Central memory CD4-positive, alpha-beta T cell (primary cell): ENCODE measurements around the gene GALP.
"Not testable (repeated sequence)": the region's sequence is repeated elsewhere in the genome, so short reads cannot be mapped to it uniquely, and the experiment has no call there.

Experiments
- DNase-seq: peaks from one replicate; pipeline ENCODE4 v3.0.0; 2022

GALP gene

DNA sequence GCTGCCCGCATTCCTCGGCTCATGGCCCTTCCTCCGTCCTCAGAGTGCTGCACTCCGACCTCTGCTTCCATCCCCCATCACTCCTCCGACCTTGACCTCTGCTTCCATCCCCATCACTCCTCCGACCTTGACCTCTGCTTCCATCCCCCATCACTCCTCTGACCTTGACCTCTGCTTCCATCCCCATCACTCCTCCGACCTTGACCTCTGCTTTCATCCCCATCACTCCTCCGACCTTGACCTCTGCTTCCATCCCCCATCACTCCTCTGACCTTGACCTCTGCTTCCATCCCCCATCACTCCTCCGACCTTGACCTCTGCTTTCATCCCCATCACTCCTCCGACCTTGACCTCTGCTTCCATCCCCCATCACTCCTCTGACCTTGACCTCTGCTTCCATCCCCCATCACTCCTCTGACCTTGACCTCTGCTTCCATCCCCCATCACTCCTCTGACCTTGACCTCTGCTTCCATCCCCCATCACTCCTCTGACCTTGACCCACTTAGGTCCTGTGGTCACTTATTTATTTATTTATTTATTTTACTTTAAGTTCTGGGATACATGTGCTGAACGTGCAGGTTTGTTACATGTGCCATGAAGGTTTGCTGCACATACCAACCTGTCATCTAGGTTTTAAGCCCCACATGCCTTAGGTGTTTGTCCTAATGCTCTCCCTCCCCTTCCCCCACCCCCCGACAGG lies 26.7 kb upstream of the GALP start:
- not testable (repeated sequence) for DNase-seq

DNA sequence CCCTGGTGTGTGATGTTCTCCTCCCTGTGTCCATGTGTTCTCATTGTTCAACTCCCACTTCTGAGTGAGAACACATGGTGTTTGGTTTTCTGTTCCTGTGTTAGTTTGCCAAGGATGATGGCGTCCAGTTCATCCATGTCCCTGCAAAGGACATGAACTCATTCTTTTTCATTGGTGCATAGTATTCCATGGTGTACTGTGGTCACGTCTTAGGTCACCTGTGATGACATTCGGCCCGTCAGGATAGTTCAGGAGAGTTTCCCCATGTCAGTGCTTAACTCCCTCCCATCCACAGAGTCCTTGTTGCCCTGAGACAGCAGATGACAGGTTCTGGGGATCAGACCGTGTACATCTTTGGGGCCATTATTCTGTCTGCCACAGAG lies 26.2 kb upstream of the GALP start:
- no peak for DNase-seq

DNA sequence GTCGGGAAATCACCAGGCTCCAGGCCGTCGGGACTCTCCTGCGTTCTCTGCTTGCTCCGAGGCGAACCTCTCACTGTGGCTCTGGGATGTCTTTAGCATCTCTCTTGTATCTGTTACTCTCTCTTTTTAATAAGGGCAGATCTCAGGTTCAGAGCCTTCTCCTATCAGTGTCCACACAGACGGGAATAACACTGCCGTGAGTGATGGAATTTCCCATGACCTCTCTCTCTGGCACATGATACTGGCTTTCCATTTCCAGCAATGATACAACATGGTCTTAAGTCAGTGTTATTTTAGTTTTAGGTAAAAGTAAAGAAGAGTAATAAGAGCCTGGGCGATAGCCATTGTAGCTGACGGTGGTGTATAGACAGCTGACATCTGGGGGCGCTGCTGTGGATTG lies 25.4 kb upstream of the GALP start:
- no peak for DNase-seq

DNA sequence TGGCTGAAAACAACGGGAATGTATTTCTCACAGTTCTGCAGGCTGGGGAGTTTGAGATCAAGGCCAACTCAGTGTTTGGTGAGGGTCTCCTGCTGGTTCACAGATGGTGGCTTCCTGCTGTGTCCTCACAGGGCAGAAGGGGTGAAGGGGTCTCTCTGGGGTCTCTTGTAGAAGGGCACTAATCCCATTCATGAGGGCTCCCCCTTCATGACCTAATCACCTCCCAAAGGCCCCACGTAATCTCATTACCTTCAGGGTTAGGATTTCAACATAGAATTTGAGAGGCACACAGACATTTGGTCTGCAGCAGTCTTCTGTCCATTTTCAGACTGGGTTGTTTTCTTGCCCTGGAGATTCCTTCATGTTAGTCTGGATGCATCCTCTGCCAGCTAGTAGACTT lies 23.2 kb upstream of the GALP start:
- no peak for DNase-seq

DNA sequence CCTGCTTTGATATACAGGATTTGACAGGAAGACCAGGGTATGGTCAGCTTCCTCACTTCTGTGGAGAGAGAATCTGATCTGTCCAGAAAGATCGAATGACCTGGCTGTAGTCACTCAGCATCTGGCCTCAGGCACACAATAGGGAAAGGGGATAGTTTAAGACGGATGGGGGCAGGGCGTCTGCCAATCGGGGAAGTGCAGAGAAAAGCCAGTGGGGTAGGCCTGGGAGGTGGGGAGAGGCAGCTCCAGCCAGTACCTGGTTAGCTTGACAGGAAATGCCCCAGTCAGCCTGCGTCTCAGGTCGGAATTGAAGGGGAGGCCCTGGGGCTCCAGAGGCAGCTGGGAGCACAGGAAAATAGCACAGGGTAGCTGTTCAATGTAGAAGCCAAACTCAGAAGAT lies 22.3 kb upstream of the GALP start:
- no peak for DNase-seq

DNA sequence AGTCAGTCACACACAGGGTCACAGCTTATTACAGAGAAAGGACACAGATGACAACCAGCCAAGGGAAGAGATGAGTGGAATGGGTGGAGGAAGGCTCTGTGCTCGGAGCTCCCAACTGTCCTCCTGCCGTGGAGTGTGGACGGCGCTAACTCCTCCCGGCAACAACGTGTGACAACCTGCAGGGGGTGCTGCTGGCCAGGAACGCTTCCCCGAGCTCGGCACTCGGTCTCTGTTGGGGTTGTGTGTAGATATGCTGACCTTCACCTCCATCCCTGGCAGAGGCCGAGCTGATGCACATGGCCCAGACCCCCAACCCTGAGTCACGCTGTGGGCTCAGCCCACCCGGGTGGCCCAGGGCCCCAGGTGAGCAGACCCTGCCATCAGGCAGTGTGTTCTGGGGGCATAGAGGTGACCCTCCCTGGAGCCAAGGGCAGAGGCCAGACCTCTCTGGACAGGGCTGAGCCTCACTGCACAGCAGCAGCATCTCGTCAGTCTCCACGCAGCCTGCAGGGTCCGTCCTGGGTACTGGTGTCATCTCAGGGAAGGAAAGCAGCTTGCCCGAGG lies 20.6 kb upstream of the GALP start:
- no peak for DNase-seq

DNA sequence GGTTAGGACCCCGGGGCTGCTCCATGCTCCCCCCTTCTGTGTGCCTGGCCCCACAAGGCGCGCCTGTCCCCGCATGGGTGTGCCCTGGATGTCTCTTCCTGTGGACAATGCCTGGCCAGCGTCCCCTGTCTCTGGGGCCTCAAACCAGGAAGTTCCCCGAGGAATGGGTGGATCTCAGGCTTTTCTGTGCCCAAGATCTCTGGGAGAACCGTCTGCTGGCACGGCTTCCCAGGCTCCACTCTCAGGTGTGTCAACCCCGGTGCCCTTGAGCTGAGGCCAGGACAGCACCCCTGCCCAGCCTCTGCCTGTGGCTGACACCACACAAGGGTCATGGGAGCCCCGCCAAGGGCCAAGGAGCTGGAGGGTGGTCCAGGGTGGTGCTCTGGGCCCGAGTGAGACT lies 19.0 kb upstream of the GALP start:
- no peak for DNase-seq

- no peak for DNase-seq
Measured at GRCh38 chr19:56158170-56158757, 17.5 kb upstream of the GALP start.

DNA sequence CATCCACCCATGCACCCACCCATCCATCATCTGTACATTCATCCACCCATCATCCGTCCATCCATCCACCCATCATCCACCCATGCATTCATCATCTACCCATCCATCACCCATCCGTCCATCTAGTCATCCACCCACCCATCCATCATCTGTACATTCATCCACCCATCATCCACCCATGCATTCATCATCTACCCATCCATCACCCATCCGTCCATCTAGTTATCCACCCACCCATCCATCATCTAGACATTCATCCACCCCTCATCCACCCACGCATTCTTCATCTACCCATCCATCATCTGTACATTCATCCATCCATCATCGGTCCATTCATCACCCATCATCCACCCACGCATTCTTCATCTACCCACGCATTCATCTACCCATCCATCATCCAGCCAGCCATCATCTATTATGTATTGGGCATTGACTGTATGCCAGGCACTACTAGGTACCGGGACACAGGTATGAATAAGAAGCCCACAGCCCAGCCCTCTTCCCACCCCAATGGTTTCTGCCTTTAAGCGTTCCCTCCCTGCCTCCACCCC lies 16.7 kb upstream of the GALP start:
- no peak for DNase-seq

GRCh38 chr19:56159622-56160271 lies 16.1 kb upstream of the GALP start:
- no peak for DNase-seq

DNA sequence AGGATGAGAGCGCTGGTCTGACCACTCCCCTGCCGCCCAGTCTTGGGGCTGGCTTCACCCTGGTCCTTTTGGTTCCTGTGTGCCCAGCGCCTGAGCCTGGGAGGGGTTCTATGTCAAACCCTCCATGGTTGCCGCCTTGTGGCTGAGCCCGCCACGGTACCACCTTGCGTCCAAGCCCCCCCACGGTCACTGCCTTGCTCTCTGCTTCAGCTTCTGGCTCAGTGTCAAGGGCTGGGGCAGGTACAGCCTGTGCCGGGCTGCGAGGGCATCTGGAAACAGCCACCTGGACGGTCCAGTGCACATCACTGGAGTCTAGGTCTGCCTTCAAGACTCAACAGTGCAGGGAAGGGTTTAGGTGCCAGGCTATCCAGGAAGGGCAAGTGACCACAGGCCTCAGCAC lies 14.3 kb upstream of the GALP start:
- no peak for DNase-seq

DNA sequence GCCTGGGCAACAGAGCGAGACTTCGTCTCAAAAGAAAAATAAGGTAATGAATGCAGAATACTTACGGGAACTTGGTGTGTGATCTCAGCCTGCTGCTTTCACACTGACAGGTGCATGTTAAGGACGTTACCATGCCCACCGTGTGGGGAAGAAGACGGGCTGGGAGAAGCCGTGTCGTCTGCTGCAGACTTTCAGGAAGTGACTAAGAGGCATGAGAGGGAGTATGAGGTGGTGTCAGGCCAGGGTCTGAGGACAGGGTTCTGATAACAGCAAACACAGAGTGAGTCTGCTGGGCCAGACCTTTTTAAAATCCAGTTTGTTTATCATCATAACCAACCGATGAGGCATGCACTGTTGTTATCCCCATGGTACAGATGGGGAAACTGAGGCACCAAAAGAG lies 13.6 kb upstream of the GALP start:
- no peak for DNase-seq

GRCh38 chr19:56163097-56163496 lies 12.7 kb upstream of the GALP start:
- no peak for DNase-seq

DNA sequence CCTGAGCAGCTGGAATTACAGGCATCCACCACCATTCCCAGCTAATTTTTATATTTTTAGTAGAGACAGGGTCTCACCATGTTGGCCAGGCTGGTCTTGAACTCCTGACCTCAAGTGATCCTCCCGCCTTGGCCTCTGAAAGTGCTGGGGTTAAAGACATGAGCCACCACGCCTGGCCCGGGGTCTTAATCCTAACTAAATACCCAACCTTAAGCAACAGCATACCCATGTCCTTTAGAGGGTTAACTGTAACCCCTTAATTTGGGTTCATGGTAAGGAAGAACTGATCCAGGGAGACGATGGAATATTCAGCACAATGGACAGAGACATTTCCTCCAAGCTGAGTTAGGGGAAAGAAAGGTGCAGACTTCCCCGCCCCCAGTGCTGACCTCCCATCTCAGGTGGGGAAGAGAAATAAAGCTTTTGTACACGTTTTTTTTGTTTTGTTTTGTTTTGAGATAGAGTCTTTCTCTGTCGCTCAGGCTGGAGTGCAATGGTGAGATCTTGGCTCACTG lies 8.7 kb upstream of the GALP start:
- no peak for DNase-seq

GRCh38 chr19:56170261-56170660 lies 5.5 kb upstream of the GALP start:
- DNase-seq = no peak

GRCh38 chr19:56174086-56174485 lies 1.7 kb upstream of the GALP start:
- no peak for DNase-seq

DNA sequence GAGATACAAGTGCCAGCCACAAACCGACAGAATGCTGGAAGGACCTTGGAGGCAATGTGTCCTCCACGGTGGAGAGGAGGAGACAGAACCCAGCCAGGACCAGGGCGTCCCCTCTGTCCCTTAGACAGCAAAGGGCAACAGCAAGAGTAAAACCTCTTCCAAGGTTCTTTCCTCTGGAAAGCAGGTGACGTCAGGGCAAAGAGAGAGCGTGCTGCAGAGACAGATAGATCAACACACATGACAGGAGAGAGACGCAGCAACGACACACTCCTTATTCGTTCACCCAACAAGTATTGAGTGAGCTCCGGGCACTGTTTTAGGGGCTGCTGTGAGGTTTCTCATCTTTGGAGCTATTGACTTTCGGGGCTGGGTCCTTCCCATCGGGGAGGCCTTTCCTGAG lies 1.3 kb upstream of the GALP start:
- no peak for DNase-seq

- not testable (repeated sequence) for DNase-seq
Measured at GRCh38 chr19:56176310-56176709, 502 bp downstream of the GALP start.

DNA sequence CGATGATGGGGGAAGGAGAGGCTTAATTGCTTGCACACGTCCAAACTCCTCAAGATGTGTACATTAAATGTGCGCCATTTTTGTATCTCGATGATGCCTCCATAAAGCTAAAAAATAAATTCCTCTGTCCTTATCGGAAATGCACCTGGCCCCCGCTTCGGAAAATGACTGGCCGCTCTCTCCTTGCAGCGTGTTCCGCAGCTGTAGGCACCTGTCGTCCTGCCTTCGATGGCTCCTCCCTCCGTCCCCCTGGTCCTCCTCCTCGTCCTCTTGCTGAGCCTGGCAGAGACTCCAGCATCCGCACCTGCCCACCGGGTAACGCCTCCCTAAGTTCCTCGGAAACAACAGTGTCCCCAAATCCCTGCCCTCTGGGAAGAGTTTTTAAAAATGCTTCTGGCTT lies 1.1 kb downstream of the GALP start:
- no peak for DNase-seq

DNA sequence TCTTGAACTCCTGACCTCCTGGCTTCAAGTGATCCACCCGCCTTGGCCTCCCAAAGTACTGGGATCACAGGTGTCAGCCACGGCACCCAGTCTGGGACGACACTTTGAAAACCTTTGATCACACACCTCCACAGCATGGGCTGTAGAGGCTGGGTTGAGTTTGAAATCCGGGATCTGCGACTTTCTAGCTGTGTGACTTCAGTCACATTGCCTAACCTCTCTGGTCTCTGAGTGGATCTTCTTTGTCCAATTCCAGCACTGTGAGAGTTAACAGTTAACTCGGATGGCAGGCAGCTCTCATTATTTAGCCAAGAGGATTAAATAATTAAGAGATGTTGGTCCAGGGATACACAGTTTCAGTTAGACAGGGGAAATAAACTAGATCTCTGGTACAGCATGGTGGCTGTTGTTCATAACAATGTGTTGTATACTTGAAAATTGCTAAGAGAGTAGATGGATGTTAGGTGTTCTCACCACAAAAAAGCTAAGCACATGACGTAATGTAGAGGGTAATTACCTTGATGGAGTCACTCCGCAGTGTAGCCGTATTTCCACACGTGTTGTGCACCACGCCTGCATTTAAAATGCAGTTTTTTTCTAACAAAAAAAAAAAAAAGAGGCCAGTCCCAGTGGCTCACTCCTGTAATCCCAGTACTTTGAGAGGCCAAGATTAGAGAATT lies 1.9 kb downstream of the GALP start:
- DNase-seq = no peak

DNA sequence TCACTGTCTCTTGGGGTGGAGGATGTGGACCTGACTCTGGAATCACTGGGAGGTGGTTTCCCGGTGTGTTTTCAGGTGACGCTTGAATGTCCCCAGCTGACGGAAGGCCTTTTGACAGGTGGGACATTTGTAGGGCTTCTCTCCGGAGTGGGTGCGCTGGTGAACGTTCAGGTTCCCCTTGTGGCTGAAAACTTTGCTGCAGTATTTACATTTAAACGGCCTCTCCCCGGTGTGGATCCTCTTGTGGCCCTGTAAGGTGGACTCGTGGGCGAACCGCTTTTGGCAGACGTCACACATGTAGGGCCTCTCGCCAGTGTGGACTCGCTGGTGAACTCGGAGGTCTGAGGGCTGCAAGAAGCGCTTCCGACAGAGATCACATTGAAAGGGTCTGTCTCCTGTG lies 14.0 kb downstream of the GALP start:
- no peak for DNase-seq

- no peak for DNase-seq
Measured at GRCh38 chr19:56191115-56191514, 15.3 kb downstream of the GALP start.

- DNase-seq = no peak
Measured at GRCh38 chr19:56191711-56192110, 15.9 kb downstream of the GALP start.
